HG03025 (cell line): Measurements from ENCODE around the gene DUSP22.
A peak's percentile ranks its signal among the peaks of the same experiment; 100 is the strongest.

Source experiments
- ATAC-seq: cut with Tn5 transposase; IDR thresholded peaks from one replicate; pipeline ENCODE4 v1.9.1; 2021; ENCODE audit warnings: mild to moderate bottlenecking, moderate library complexity; ENCODE audit not compliant: unreplicated experiment, low FRiP score

DUSP22 gene

GRCh38 chr6:336159-337114 is 44.1 kb downstream of the DUSP22 start:
- ATAC-seq, result no peak

GRCh38 chr6:337805-338368 is 45.6 kb downstream of the DUSP22 start:
- no peak for ATAC-seq

GRCh38 chr6:338815-339262 is 46.6 kb downstream of the DUSP22 start:
- no peak for ATAC-seq

- no peak for ATAC-seq
These were observed 47.2 kb downstream of the DUSP22 start for GRCh38 chr6:339480-339879.

GRCh38 chr6:340186-340955 is 48.1 kb downstream of the DUSP22 start:
- no peak for ATAC-seq

GRCh38 chr6:340991-341827 is 48.9 kb downstream of the DUSP22 start:
- no peak for ATAC-seq

GRCh38 chr6:341914-342831 is 49.9 kb downstream of the DUSP22 start:
- peak; percentile 39 for ATAC-seq

- ATAC-seq, result no peak
These were observed 50.5 kb downstream of the DUSP22 start for GRCh38 chr6:342832-343179.

- no peak for ATAC-seq
These were observed 51.1 kb downstream of the DUSP22 start for GRCh38 chr6:343226-343935.

GRCh38 chr6:343960-344815 is 51.9 kb downstream of the DUSP22 start:
- ATAC-seq, result no peak

GRCh38 chr6:344816-345340 is 52.6 kb downstream of the DUSP22 start:
- no peak for ATAC-seq

GRCh38 chr6:345747-346385 is 53.6 kb downstream of the DUSP22 start:
- no peak for ATAC-seq

GRCh38 chr6:346386-347030 is 54.2 kb downstream of the DUSP22 start:
- ATAC-seq, result no peak

- ATAC-seq, result peak; percentile 71
These were observed 54.9 kb downstream of the DUSP22 start for GRCh38 chr6:347232-347631.

GRCh38 chr6:347951-348859 is 55.9 kb downstream of the DUSP22 start:
- ATAC-seq, result no peak
